Breast epithelium (tissue), 3 donors: ENCODE measurements around the gene CHDH.

Experiments used
- POLR2A ChIP-seq: fragments of 450-650 bp; IDR thresholded peaks from one replicate; pipeline ENCODE4 v1.6.1; 2016; ENCODE audit warnings: antibody characterized with exemption, mild to moderate bottlenecking, moderate library complexity
- POLR2AphosphoS5 ChIP-seq, 3 donors: sonication (generic); formaldehyde crosslinking; IDR thresholded peaks; one replicate each; pipeline ENCODE4 v1.6.1; 2017; ENCODE audit warnings: antibody characterized with exemption in 3 of 3
- TF ChIP-seq, protein P1 (sequence below), 3 donors: fragments of 450-650 bp; IDR thresholded peaks; one replicate each; pipeline ENCODE4 v1.5.1; 2016 to 2017; ENCODE audit warnings: antibody characterized with exemption in 3 of 3, mild to moderate bottlenecking in 3 of 3, moderate library complexity in 3 of 3

GRCh38 chr3:53768478-53769459 is 77.5 kb downstream of the CHDH start:
- TF ChIP-seq POLR2A (no peak), POLR2AphosphoS5 (IDR thresholded peaks at IDR 0.05) (no peak)
- TF ChIP-seq, protein P1, sequence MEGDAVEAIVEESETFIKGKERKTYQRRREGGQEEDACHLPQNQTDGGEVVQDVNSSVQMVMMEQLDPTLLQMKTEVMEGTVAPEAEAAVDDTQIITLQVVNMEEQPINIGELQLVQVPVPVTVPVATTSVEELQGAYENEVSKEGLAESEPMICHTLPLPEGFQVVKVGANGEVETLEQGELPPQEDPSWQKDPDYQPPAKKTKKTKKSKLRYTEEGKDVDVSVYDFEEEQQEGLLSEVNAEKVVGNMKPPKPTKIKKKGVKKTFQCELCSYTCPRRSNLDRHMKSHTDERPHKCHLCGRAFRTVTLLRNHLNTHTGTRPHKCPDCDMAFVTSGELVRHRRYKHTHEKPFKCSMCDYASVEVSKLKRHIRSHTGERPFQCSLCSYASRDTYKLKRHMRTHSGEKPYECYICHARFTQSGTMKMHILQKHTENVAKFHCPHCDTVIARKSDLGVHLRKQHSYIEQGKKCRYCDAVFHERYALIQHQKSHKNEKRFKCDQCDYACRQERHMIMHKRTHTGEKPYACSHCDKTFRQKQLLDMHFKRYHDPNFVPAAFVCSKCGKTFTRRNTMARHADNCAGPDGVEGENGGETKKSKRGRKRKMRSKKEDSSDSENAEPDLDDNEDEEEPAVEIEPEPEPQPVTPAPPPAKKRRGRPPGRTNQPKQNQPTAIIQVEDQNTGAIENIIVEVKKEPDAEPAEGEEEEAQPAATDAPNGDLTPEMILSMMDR (IDR thresholded peaks at IDR 0.05), result no peak
